Activated CD8-positive, alpha-beta memory T cell treated with anti-CD3 and anti-CD28 coated beads for 4 hours (primary cell): ENCODE data around the gene STUM.

Experiments
- DNase-seq, 2 donors: peaks; one replicate each; pipeline ENCODE4 v3.0.0-alpha.2; 2020; ENCODE audit warnings: low read depth in 2 of 2

Gene STUM

DNA sequence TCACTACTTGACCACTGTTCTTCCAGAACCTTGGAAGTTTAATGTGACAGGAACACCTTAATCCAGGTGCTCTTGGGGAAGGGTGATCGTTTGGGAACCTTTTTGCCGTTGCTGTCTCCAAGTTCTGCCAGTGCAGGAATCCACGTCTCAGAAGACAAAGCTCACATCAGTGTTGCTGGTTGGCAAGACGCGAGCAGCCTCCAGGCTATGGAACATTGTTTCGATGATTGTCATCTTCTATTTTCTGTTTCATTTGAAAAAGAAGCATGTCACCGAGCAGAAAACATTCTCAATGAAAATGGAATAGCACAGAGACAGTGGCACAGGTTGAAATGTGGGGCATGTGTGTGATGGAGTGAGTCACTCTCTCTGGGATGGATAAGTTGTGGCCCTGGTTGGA is 11.7 kb downstream of the STUM start:
- no peak for DNase-seq

DNA sequence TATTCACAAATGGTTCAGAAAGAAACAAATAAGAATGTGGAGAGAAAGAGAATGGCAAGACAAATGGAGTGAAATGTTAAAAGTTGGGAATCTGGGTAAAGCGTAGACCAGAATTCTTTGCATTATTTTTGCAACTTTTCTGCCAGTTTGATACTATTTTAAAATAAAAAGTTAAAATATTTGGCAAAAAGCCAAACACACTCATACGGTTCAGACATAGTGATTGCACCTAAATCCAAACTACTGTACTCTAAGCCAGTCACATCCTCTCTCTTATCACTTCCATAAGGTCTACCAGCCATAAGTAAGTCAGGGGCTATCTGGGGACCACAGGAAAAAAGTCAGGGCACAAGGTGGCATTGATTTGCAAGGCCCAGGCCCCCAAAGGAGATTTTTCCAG is 14.4 kb downstream of the STUM start:
- no peak for DNase-seq

DNA sequence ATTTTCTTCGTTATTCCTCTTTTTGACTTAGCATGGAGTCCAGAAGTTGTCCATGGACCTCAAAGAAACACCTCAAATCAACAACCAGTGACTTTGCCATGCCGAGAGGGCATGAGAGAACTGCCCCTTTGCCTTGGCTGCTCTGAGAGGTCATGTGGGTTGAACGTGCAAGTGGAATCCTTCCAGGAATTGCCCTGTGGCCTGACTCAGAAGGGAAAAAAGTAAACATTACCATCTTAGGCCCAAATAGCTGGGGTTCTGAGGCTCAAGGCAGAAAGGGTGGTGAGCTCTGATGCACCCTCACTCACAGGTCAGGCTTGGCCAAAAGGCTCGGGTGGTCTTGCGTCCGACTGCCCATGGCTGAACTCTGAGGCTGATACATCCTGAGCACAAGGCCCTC is 15.1 kb downstream of the STUM start:
- no peak for DNase-seq

DNA sequence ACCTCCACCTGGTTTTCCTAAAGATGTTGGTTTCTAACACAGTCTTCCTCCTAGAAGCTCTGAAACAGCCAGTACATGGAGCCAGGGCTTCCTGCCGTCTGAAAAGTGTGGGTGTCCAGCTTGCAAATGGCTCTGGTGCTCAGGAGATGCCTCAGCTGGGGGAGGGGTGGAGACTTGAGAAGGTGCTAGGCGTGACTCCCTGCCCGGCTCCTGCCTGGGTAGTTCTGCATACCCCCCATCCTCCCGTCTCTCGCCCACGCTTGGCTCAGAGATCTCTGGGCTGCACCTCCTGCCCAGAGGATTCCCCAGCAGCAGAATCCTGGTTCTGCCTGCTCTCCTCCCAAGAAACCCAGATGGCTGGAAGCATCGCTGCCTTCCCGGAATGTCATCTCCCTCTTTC is 16.9 kb downstream of the STUM start:
- DNase-seq = no peak

DNA sequence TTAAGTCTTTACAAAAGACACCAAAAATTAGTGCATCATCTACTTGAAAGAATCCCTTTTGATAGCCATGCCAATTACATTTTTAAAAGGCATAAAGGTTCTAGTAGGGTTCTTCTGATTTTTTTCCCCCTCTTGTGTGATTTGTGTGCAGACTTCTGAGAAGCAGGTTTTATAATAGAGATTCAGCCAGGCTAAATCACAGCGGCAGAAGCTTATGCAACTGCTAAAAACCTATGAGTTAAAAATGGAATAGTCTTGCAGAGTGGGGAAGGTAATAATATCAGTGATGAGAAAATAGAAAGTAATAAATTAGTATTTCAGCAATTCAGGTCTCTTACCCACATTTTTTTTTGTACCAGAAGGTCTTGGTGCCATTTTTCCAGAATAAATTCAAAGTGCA is 17.7 kb downstream of the STUM start:
- no peak for DNase-seq

DNA sequence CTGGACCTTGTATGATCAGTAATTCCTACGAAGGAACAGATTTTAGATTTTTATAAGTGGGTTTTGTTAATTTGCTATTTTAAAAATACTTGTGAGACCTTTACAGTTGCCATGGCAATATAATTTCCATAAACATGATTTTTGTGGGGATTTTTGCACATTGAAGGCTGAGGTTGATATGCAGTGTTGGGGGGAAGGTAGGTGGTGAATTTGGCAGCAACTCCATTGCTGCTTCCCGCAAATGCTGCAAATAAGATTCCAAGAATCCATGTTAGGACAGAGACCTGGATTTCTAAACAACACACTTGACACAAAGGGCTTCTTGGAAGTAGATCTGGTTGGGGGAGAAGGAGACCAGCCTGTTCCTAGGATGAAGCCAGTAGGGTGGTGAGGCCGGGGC is 18.2 kb downstream of the STUM start:
- DNase-seq = no peak

DNA sequence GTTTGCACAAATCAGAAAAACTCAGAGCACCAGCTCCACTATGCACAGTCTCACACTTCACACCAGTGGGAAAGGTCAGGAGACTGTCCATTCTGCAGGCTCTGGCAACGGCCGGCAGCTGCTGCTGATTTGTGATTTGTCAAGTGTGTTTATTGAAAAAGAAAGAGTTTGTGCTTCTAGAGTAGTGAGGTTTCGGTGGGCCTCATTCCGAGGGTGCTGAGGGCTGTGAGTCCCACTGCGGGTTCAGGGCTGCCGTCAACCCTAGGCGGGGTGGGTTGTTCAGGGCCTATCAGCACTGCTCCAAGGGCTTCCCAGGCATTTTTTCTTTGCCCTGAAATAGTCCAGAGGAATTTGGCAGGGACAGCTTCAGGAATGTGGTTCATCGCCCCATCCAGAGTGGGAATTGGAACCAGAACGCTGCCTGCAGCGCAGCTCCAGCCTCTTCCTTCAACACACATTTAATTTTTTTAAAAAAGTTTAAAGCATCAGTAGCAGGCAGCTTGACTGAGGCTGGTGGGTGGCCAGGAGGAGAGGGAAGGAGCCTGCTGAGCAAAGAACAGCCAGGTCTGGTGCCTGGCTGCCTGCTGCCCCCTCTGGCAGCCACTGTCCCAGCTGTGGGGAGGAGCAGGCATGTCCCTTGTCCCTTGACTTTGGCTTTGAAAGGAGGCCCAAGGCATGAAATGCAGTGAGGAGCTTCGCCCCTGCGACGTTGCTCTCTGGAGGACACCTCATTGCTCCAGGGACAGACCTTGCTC is 19.7 kb downstream of the STUM start:
- DNase-seq = no peak

DNA sequence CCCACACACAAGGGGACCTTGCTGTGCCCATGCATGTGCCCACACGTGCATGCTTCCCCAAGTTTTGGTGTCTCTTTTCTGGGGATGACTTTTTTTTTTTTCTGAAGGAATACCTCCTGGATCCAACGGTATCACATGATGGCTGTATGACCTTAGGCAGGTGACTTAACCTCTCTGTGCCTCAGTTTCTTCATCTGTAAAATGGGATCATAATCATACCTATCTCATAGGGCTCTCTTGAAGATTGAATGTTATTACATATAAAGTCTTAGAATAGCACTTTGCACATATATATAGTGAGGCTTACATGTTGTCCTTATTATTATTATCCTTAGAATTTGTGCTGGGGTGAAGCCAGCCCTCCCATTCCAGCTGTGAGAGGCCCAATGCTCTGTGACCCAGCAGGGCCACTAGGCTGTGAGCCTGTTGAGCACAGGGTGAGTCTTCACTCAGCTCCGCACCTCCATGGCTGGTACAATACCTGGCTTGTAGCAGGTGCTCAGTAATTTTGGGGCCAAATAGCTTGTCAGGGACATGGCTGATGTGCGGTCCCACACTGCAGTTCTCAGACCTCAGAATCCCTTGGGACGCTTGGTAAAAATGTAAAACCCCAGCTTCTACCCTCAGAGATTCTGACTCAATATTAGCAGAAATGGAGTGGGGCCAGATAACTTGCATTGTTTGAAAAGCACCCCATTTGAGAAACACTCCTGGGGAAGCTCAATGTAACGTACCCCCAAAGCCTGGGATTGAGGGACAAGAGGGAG is 20.6 kb downstream of the STUM start:
- DNase-seq = no peak

DNA sequence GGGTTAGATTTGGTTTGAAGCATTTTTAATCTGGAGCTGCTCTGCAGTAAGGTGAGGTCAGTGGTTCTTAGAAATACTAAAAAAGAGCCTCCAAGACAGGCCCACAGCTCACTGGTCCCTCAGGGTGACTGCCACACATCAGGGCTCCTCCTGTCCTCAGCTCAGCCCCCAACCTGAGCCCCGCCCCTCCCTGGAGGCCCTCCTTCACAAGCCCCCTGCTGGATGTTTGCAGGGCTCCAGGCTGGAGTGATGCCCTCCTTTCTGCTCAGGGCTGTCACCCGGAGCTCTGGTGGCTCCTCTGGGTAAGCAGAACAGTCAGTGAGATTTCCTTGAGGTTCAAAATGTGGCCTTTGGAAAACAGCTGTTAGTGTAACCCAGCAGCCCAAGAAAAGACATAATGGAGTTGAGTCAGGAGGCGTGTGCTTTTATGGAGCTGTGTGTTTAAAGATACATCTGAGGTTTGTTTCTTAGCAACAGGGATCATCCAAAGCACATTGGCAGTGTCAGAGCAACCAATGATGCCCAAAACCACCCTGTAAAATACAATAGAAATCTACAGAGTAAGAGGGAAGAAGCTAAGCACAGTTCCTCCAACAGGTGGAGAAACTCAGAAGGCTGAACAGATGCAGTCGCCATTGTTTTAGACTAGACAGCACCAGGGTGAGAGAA is 21.4 kb downstream of the STUM start:
- DNase-seq = no peak

DNA sequence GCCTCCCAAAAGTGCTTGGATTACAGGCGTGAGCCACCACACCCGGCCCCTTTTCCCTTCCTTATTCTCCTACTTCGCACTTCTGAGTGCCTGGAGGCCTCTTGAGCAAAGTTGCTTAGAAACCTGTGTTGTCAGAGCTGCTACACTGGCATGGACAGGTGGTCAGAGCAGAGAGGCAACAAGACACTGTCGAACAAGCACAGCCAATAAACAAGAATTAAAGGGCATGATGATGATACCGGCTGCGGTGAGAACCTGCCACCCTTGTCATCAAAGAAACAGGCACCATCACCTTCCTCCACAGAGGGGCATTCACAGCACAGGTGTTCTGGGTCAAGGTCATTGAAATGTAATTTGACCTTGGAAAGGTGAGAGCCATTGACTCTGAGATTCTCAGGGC is 23.3 kb downstream of the STUM start:
- no peak for DNase-seq

DNA sequence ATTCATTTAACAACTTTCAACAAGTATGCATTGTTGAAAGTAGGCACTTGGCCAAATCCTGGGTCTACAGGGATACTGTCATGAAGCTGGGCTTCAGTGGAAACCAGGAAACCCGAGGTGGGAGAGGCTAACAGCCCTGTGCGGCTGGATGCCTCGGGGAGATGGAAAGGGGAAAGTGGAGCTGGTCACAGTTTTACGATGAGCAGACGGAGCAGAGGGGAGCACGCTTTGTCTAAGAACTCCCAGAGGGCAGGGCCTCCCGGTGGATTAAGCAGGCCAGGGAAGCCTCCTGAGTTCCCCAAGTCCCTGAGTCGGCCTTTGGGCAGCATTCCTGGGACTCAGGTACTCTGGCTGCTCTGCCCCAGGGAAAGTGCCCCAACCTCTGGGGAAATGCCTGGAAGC is 23.8 kb downstream of the STUM start:
- no peak for DNase-seq

DNA sequence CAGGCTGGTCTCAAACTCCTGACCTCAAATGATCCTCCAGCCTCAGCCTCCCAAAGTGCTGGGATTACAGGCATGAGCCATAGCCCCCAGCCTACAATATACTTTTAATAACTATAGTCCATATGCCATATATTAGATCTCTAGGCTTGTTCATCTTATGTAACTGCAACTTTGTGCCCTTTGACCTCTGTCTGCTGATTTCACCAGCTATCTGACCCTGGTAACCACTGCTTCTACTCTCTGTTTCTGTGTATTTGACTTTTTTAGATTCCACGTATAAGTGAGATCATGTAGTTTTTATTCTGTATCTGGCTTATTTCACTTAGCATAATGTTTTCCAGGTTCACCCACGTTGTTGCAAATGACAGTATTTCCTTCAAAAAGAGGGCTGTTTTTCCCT is 25.5 kb downstream of the STUM start:
- no peak for DNase-seq

DNA sequence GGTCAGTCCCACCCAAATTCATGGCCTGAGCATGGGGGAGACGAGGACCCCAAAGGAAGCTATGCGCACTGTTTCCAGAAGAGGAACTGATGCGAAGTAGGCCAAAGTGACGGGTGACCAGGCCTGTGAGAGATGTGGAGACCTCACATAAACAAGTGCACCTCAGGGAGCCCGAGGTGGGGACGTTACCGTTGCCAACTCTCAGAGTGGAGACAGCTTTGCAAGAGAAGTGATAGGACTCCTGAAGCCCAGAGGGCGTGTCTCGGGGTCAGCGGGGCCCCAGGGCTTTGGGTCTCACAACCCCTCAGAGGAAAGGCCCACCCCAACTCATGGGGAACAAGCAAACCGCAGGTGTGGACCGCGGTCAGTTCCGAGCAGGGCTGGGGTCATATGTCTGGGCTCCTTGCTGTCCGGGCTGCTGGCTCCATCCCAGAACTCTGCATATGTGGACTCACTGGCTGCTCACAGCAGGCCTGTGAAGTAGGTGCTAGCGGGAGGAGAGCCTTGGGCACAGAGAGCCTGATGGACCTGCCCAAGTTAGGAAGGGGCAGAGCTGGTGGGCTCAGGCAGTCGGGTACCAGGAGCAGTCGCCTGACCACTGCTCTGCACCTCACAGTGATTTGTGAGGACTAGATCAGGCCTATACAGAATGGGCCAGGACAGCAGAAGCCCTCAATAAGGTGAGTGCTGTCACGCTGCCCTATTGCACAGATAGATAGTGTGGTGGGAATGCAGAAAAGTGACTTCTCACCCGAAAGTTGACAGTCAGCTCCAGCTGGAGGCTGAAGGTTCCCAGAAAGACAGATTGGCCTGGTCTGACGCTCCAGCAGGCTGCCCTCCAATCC is 26.2 kb downstream of the STUM start:
- no peak for DNase-seq

DNA sequence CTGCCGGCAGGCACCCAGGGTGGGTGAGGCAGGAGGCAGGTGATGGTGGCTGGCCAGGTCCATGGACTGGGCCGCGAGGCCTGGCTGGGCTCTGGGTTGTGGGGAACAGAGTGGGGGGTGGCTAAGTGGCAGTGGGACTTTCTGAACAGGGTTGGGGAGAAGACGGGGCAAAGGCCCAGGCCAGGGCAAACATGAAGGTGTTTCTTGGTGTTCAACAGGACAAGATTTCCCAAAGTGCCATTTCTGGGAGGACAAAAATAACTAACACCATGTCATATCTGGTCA is 26.8 kb downstream of the STUM start:
- no peak for DNase-seq

DNA sequence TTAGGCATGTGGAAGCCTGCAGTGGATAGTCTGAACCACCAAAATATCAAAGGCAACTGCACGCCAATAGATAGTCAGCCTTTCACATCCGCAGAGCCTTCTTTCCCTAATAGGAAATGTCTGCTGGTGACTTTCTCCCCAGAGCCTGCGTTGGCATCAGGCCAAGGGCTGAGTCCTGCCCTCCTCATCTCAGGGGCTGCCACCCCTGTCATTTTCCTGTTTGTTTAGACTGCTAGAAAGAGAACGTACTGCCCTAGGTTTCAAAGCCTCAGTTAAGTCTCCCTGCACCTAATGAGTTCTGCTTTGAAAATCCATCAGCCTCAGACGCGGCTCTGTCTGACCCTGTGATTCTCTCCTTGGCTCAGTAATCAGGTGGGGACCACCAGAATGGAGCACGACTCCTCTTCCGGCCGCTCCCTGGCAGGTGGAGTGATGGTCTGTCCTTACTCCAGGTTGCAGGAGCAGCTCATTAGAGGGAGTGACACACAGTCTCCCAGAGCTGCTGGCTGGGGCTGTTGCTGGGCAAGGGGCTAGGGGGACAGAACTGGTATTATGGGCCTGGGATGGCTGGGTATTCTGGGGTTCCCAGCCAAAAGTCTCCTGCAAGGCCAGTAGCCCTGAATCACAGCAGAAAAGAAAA is 27.3 kb downstream of the STUM start:
- DNase-seq = no peak

DNA sequence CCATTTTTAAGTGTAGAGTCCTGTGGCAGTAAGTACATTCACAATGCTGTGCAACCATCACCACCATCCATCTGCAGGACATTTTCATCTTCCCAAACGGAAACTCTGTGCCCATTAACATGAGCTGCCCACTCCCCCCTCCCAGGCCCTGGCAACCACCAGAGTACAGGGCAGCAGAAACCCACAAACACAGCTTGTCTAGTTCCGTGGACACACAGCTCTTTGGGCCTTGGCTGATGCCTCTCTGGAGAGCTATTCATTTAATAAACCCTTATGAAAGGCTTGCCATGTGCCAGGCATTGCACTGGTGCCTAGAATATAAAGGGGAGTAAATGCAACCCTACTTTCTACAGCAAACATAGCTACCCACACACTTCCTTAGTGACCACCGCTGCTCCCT is 28.0 kb downstream of the STUM start:
- DNase-seq = no peak

DNA sequence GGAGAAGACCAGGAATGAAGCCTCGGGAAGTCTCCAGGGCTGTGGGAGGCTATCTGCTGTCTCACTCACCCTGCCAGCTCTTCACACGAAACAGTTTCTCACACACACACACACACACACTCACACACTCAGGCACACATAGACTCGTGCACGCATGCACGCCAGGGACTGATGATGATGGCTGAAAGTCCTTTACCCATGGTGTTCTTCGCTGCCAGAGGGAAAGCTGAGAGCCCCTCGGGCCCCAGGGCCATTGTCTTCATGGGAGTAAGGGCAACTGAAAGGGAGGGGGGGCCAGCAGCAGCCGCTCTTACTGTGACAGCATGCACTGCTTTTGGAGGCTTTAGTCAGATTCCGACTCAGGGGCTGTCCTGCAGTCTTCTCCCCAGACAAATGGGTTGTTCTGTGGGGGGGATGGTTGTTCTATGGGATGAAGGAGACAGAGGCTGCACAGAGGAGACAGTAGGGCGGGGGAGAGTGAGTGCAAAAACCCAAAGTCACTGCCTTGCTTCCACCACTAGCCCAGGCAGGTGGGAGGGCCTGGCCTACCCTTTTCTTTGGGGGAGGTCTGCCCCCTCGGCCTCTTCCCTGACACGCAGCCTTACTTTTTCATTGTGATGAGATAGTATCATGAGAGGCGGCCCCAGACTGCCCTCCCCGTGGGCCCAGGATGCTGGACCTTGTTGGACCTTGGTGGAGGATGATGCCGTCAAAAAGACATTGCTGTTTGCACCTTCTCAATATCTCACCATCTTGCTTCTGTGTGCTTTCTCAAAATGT is 29.0 kb downstream of the STUM start:
- no peak for DNase-seq

DNA sequence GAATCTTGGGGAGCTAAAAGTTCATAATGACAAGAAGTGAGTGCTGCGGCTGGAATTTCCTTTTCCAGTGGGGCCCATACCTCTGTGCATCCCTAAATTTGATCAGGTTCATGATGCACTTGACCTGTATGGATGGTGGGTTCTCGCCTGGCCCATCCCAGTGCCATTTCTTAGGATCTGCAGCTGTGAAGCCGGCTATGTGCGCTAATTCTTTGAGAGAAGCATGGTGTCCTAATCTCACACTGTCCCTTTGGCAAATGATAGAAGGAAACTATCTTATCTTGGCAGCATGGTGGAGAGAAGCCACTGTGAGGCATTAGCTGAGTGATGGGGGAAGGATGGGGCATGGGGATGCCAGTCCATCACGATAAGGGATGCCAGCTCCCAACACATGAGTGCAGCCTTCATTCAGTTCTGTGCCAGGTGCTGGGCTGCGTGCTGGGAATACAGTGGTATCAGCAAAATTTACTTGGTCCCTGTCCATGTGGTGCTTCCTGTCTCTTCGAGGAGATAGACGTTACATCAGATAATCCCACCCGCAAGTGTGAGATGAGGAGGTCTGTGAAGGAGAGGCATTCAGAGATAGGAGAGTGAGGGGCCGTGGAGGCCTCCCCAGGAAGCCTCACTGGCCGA is 30.5 kb downstream of the STUM start:
- no peak for DNase-seq

DNA sequence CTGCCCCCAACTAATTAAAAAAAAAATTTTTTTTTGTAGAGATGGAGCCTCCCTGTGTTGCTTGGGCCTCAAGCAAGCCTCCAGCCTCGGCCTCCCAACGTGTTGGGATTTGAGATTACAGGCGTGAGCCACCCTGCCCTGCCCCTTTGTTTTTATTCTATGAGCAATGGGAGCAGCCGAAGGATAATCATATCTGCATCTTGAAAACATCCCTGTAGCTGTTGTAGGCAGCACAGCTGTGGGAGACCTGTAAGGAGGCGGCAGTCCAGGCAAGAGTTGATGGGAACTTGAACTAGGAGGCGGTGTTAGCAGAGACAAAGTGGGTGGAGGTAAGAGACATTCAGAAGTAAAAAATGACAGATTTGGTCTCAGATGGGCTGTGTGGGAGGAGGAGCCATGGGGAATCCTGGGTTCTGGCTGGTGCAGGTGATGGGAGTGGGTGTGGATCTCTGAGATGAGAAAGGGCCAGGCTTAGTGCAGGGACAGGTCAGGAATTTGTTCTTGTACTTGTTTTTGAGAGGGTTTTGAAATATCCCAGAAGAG is 31.3 kb downstream of the STUM start:
- no peak for DNase-seq

DNA sequence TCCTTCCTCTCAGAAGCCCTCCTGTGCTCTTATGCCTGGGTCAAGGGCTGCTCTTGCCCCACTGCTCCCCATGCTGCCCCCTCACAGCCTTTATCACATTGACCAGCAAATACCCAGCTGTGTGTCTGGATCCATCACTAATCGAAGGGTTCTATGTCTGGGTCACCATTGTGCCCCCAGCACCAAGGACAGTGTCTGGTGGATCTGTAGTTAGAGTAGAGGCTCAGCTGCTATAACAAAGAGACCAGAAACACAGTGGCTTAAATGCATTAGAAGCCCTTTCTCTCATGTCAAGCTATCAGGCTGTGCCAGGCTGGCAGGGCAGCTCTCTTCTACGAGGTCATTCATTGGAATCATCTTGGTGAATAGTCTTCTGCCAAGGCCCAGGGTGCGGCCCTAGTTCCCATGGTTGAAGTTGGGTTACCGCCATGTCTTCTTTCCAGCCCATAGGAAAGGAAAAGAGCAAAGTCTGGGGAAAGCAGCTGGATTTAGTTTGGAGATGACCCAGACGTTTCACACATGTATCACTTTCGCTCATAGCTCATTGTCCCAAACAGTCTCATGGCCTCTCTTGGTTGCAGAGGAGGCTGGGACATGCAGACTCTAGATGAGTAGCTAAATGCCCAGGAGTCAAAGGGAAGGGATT is 32.2 kb downstream of the STUM start:
- DNase-seq = no peak
